Adrenal gland (tissue), 12 donors: ENCODE results near the gene IL32. TPM values are rescaled to one million over a fixed set of nuclear protein-coding genes. Genes with fewer than 3 reads are reported as not detected.

ENCODE experiments used
- DNase-seq, 7 donors: peaks; one replicate each; pipeline ENCODE4 v3.0.0-alpha.2; 2019 to 2020
- H3K27ac ChIP-seq, 5 donors: fragments of 200-600 bp; sonication (generic) in 4 of 5; 1 replicate in 3 of 5; 2 replicates in 2 of 5; pipeline versions ENCODE4 v1.5.1 to v1.8.0; 2016 to 2020; ENCODE audit warnings: mild to moderate bottlenecking in 1 of 5
- H3K27me3 ChIP-seq: fragments of 200-600 bp; 2 replicates; pipeline ENCODE4 v1.8.0; 2021
- H3K36me3 ChIP-seq, 2 donors: fragments of 200-600 bp; replicated peaks in 1 of 2; 1 replicate in 1 of 2; 2 replicates in 1 of 2; pipeline versions ENCODE4 v1.5.1 to v1.8.0; 2018 to 2022
- H3K4me1 ChIP-seq, 2 donors: fragments of 200-600 bp; replicated peaks in 1 of 2; 1 replicate in 1 of 2; 2 replicates in 1 of 2; pipeline versions ENCODE4 v1.5.1 to v1.8.0; 2018 to 2021
- H3K4me3 ChIP-seq, 4 donors: fragments of 200-600 bp; sonication (generic) in 3 of 4; one replicate each; pipeline ENCODE4 v1.5.1; 2016 to 2018
- H3K9me3 ChIP-seq, 3 donors: fragments of 200-600 bp; sonication (generic) in 1 of 3; replicated peaks in 1 of 3; 1 replicate in 2 of 3; 2 replicates in 1 of 3; pipeline versions ENCODE4 v1.5.1 to v1.8.0; 2016 to 2021
- POLR2A ChIP-seq, 2 donors: fragments of 450-650 bp; IDR thresholded peaks; one replicate each; pipeline ENCODE4 v1.6.1; 2017; ENCODE audit warnings: antibody characterized with exemption in 2 of 2, mild to moderate bottlenecking in 2 of 2, moderate library complexity in 1 of 2
- WGBS, 4 donors: extraction: QIAGEN DNeasy Blood & Tissue Kit in 2 of 4; methylation state at CpG; one replicate each; pipeline versions ENCODE4 v1.1.5 to v1.1.7; 2013 to 2017; 5-methylcytosine and 5-hydroxymethylcytosine counted together
- intact Hi-C, 2 donors: fragments of 100-400 bp; cut with DNase I; formaldehyde crosslinking; loops; one replicate each; pipeline versions ENCODE4 v1.14.1 to v1.15.0; 2022 to 2023
- polyA plus RNA-seq, 3 donors: library from polyadenylated mRNA; stranded (reverse); fragments of 200-250 nt in 2 of 3; fragments of 350-450 nt in 1 of 3; fragmentation: Illumina TruSeq in 1 of 3; extraction: RNeasy Lipid Tissue Mini Kit (QIAGEN cat#74804) in 1 of 3; gene quantifications; one replicate each; pipeline ENCODE4 v1.2.3, GENCODE V29; 2013 to 2014
- total RNA-seq, 9 donors: library from RNA; depleted of rRNA in 4 of 9; stranded (reverse); fragments of >200 nt in 4 of 9; fragments of 120-200 nt in 1 of 9; fragmentation: NEBNext Ultra II Directional in 1 of 9; extraction: Animal tissue kit (Norgen Biotek cat#: 25700) in 1 of 9; gene quantifications; one replicate each; pipeline versions ENCODE4 v1.1.0 to v1.2.4, GENCODE V29; 2013 to 2023
- TF ChIP-seq, protein P1 (sequence below), 6 experiments: fragments of 450-650 bp in 4 of 6; fragments of 200-600 bp in 2 of 6; sonication (generic) in 1 of 6; IDR thresholded peaks; 1 replicate in 5 of 6; 2 replicates in 1 of 6; pipeline versions ENCODE4 v1.5.1 to v1.8.0; 2016 to 2021; ENCODE audit warnings: antibody characterized with exemption in 6 of 6, mild to moderate bottlenecking in 2 of 6, moderate library complexity in 1 of 6
- donor health status: healthy with polysubstance abuse.
- donor health status: Bipolar disorder and iron deficiency.
- donor health status: DM: yes; HTN: yes; CAD: no.
- donor health status: DM: no; HTN: no; CAD: no.
- donor health status: DM: no; HTN: no; CAD: no.
- donor health status: DM: yes; HTN: yes; CAD: no.

The IL32 gene
- total and polyA plus RNA-seq, 12 donors: 3.9 to 127 (median 23.1) TPM

DNA sequence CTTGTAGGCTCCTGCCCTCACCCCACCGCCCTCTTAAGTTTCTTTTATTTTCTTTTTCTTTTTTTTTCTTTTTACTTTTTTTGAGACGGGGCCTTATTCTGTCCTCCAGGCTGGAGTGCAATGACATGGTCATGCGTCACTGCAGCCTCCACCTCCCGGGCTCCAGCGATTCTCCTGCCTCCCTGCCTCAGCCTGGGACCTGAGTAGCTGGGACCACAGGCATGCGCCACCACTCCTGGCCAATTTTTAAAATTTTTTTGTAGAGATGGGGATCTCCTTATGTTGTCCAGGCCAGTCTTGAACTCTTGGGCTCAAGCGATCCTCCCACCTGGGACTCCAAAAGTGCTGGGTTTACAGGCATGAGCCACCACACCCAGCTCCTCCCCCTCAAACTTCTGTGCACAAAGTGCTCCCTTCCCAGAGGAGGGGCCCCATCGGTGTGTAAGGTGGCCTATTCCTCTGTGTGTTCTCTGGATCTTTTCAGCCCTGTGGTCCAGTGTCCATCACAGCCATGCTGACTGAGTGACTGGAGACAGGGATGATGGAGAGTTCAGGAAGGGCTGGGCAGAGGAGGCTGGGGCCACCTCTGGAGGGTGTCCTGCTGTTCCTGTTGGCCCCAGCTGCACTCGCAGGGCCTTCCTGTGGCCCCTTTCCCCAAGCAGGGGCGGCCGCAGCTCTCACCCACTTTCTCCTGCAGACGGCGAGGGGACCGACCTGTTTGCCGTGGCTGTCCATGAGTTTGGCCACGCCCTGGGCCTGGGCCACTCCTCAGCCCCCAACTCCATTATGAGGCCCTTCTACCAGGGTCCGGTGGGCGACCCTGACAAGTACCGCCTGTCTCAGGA, 8.9 kb upstream of the IL32 start:
- Histone ChIP-seq H3K27me3 (no peaks in the 10 kb centered on the region), H3K27ac (no peak overlapping the region), H3K4me1 (peaks cover 9 to 17% of the 10 kb centered on the region in 2 donors), H3K9me3 (no peaks in the 10 kb centered on the region), H3K36me3 (no peaks in the 10 kb centered on the region), H3K4me3 (no peak overlapping the region)
- intact Hi-C loops: loop anchor here (5.0 to 10.0 kb wide), 3 partner anchors 68 to 118 kb away; no protein-coding TSS in a partner anchor
- DNase-seq: no peak
- TF ChIP-seq POLR2A (IDR thresholded peaks at IDR 0.05): no peak
- TF ChIP-seq, protein P1, sequence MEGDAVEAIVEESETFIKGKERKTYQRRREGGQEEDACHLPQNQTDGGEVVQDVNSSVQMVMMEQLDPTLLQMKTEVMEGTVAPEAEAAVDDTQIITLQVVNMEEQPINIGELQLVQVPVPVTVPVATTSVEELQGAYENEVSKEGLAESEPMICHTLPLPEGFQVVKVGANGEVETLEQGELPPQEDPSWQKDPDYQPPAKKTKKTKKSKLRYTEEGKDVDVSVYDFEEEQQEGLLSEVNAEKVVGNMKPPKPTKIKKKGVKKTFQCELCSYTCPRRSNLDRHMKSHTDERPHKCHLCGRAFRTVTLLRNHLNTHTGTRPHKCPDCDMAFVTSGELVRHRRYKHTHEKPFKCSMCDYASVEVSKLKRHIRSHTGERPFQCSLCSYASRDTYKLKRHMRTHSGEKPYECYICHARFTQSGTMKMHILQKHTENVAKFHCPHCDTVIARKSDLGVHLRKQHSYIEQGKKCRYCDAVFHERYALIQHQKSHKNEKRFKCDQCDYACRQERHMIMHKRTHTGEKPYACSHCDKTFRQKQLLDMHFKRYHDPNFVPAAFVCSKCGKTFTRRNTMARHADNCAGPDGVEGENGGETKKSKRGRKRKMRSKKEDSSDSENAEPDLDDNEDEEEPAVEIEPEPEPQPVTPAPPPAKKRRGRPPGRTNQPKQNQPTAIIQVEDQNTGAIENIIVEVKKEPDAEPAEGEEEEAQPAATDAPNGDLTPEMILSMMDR (IDR thresholded peaks at IDR 0.05): no peak
- WGBS, 4 donors: 81 to 88% (median 86%) methylated on average over 10 to 19 of the region's 19 CpGs

DNA sequence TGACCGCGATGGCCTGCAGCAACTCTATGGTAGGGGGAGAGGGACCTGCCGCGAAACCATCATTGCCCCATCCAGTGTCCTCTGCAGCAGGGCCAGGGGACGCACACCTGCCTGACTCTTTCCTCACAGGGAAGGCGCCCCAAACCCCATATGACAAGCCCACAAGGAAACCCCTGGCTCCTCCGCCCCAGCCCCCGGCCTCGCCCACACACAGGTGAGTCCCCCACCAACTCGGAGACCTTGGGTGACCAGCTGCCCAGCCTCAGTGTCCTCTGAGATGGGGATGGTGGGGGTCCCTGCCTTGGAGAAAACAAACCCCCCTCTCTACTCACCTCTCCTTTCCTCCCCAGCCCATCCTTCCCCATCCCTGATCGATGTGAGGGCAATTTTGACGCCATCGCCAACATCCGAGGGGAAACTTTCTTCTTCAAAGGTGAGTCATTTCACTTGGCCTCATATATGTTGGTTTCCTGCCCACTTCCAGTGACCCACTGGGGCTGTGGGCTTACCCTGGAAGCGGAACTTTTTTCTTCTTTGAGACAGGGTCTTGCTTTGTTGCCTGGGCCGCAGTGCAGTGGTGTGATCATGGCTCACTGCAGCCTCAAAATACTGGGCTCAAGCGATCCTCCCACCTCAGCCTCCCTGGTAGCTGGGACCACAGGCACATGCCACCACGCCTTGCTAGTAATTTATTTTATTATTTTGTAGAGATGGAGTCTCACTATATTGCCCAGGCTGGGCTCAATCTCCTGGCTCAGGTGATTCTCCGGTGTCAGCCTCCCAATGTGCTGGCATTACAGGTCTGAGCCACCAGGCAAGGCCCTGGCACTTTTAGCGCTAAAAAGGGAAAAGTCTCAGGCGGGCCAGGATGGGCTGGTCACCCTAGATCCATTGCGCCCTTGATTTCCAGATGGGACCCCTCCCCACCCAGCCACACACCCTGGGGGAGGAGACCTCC, 8.0 kb upstream of the IL32 start:
- no peak for TF ChIP-seq POLR2A (IDR thresholded peaks at IDR 0.05)
- TF ChIP-seq, protein P1 (IDR thresholded peaks at IDR 0.05): no peak
- no peaks in the 10 kb centered on the region for H3K27me3 ChIP-seq
- H3K4me3 ChIP-seq: no peak overlapping the region
- H3K27ac ChIP-seq: no peak overlapping the region
- no peaks in the 10 kb centered on the region for H3K36me3 ChIP-seq
- peaks cover 9 to 17% of the 10 kb centered on the region in 2 donors for H3K4me1 ChIP-seq
- DNase-seq: no peak
- 90 to 92% (median 91%) methylated on average over 19 to 22 of the region's 22 CpGs for WGBS, 4 donors
- intact Hi-C loops: loop anchor here (5.0 to 10.0 kb wide), 3 partner anchors 67 to 117 kb away; no protein-coding TSS in a partner anchor
- no peaks in the 10 kb centered on the region for H3K9me3 ChIP-seq

DNA sequence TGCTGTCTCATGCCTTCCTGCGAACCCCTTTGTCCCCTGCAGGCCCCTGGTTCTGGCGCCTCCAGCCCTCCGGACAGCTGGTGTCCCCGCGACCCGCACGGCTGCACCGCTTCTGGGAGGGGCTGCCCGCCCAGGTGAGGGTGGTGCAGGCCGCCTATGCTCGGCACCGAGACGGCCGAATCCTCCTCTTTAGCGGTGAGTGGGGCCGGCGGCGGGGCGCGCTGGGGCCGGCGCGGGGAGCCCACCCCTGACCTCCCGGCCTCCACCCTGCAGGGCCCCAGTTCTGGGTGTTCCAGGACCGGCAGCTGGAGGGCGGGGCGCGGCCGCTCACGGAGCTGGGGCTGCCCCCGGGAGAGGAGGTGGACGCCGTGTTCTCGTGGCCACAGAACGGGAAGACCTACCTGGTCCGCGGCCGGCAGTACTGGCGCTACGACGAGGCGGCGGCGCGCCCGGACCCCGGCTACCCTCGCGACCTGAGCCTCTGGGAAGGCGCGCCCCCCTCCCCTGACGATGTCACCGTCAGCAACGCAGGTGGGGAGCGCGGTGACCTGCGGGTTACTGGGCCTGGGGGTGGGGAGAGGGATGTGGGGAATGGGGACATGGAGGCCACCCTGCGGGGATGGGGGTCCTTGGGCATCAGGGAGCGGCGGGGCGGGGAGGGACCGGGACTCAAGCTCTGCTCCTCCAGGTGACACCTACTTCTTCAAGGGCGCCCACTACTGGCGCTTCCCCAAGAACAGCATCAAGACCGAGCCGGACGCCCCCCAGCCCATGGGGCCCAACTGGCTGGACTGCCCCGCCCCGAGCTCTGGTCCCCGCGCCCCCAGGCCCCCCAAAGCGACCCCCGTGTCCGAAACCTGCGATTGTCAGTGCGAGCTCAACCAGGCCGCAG, 7.1 kb upstream of the IL32 start:
- no peaks in the 10 kb centered on the region for H3K36me3 ChIP-seq
- TF ChIP-seq, protein P1 (IDR thresholded peaks at IDR 0.05): no peak
- TF ChIP-seq POLR2A (IDR thresholded peaks at IDR 0.05): no peak
- WGBS, 4 donors: 11 to 53% (median 24%) methylated on average over 7 to 77 of the region's 77 CpGs
- peak overlapping the region in 3 of 5 donors; percentile 9 to 59 (median 50) for H3K27ac ChIP-seq
- H3K9me3 ChIP-seq: no peaks in the 10 kb centered on the region
- intact Hi-C loops: loop anchor here (5.0 to 10.0 kb wide), 3 partner anchors 66 to 116 kb away; no protein-coding TSS in a partner anchor
- peak in 4 of 7 donors; percentile 38 to 65 (median 54) for DNase-seq
- peaks cover 9 to 17% of the 10 kb centered on the region in 2 donors for H3K4me1 ChIP-seq
- peak overlapping the region in 3 of 4 donors; percentile 32 to 85 (median 78) for H3K4me3 ChIP-seq
- no peaks in the 10 kb centered on the region for H3K27me3 ChIP-seq
